Sigmoid colon (tissue), 4 donors: ENCODE data around the gene ACAD11.

Experiments used
- CTCF ChIP-seq, 4 experiments: fragments of 450-650 bp in 3 of 4; fragments of 200-600 bp in 1 of 4; IDR thresholded peaks; one replicate each; pipeline ENCODE4 v1.5.1; 2016 to 2019; ENCODE audit warnings: antibody characterized with exemption in 4 of 4, mild to moderate bottlenecking in 3 of 4, moderate library complexity in 2 of 4
- EP300 ChIP-seq, 4 donors: sonication (generic); formaldehyde crosslinking; IDR thresholded peaks; one replicate each; pipeline ENCODE4 v1.6.1; 2017; ENCODE audit warnings: antibody characterized with exemption in 4 of 4
- POLR2A ChIP-seq, 2 donors: fragments of 450-650 bp; IDR thresholded peaks; one replicate each; pipeline ENCODE4 v1.6.1; 2016; ENCODE audit warnings: antibody characterized with exemption in 2 of 2, mild to moderate bottlenecking in 2 of 2, moderate library complexity in 2 of 2
- POLR2AphosphoS5 ChIP-seq, 4 donors: sonication (generic); formaldehyde crosslinking; IDR thresholded peaks; one replicate each; pipeline ENCODE4 v1.6.1; 2017; ENCODE audit warnings: antibody characterized with exemption in 4 of 4

DNA sequence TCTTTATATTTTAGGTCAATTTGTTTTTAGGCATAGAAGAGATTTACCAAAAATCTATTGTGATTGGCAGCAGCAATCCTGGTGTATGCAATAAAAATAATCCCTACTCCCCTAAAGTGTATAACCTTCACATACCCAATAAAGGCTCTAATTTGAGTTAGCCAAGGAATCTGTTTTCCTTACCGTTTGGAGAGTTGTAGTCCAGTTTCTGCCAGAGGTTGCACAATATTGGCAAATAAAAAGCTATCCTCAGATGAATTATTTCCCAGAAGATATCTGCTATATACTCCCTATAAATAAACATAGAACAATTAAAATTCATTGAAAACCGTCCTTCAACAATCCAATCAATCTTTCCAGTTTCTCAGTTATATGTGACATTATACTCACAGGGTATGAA, 31.5 kb downstream of the ACAD11 start:
- TF ChIP-seq CTCF (IDR thresholded peaks at IDR 0.05) (no peak), EP300 (IDR thresholded peaks at IDR 0.05) (no peak), POLR2A (IDR thresholded peaks at IDR 0.05) (no peak), POLR2AphosphoS5 (IDR thresholded peaks at IDR 0.05) (no peak)
